WTC11 (cell line): Measurements from ENCODE around the gene POLR2L.

ENCODE experiments used
- ATF1 ChIP-seq: sonication (generic); formaldehyde crosslinking; IDR thresholded peaks from 2 replicates; pipeline ENCODE4 v1.8.1; 2023; ENCODE audit warnings: mild to moderate bottlenecking, moderate library complexity, missing genetic modification reagents
- FOXK1 ChIP-seq: sonication (generic); formaldehyde crosslinking; IDR thresholded peaks from 2 replicates; pipeline ENCODE4 v1.8.0; 2022; ENCODE audit warnings: mild to moderate bottlenecking, moderate library complexity, missing genetic modification reagents
- GABPB1 ChIP-seq: sonication (generic); formaldehyde crosslinking; IDR thresholded peaks from 2 replicates; pipeline ENCODE4 v1.8.1; 2023; ENCODE audit warnings: mild to moderate bottlenecking, missing genetic modification reagents
- JUN ChIP-seq: sonication (generic); formaldehyde crosslinking; IDR thresholded peaks from 2 replicates; pipeline ENCODE4 v1.8.0; 2023; ENCODE audit warnings: mild to moderate bottlenecking, missing genetic modification reagents
- SMAD4 ChIP-seq: sonication (generic); formaldehyde crosslinking; IDR thresholded peaks from 2 replicates; pipeline ENCODE4 v1.8.0; 2022; ENCODE audit warnings: mild to moderate bottlenecking, missing genetic modification reagents
- SP1 ChIP-seq: sonication (generic); formaldehyde crosslinking; conservative IDR thresholded peaks from 2 replicates; pipeline ENCODE4 v1.8.1; 2022; ENCODE audit warnings: missing genetic modification reagents
- ZNF263 ChIP-seq: sonication (generic); formaldehyde crosslinking; IDR thresholded peaks from 2 replicates; pipeline ENCODE4 v1.8.1; 2022; ENCODE audit warnings: low read depth, mild to moderate bottlenecking, moderate library complexity, missing genetic modification reagents
- TF ChIP-seq, protein P1 (sequence below): sonication (generic); formaldehyde crosslinking; conservative IDR thresholded peaks from 2 replicates; pipeline ENCODE4 v1.8.1; 2022; ENCODE audit warnings: mild to moderate bottlenecking, missing genetic modification reagents
- TF ChIP-seq, protein P2 (sequence below): sonication (generic); formaldehyde crosslinking; IDR thresholded peaks from 2 replicates; pipeline ENCODE4 v1.8.1; 2023; ENCODE audit warnings: mild to moderate bottlenecking, missing genetic modification reagents, moderate library complexity
- TF ChIP-seq, protein P3 (sequence below): fragments of 200-600 bp; IDR thresholded peaks from 2 replicates; pipeline ENCODE4 v1.8.0; 2022; ENCODE audit warnings: antibody characterized with exemption
- TF ChIP-seq, protein P4 (sequence below): sonication (generic); formaldehyde crosslinking; IDR thresholded peaks from 2 replicates; pipeline ENCODE4 v1.8.1; 2022; ENCODE audit warnings: low read depth, mild to moderate bottlenecking, moderate library complexity, missing genetic modification reagents, borderline replicate concordance
- TF ChIP-seq, protein P5 (sequence below): sonication (generic); formaldehyde crosslinking; IDR thresholded peaks from 2 replicates; pipeline ENCODE4 v1.8.0; 2022; ENCODE audit warnings: mild to moderate bottlenecking, missing genetic modification reagents
- TF ChIP-seq, protein P6 (sequence below): sonication (generic); formaldehyde crosslinking; IDR thresholded peaks from 2 replicates; pipeline ENCODE4 v1.8.1; 2022; ENCODE audit warnings: low read depth, missing genetic modification reagents, borderline replicate concordance
- TF ChIP-seq, protein P7 (sequence below): sonication (generic); formaldehyde crosslinking; IDR thresholded peaks from 2 replicates; pipeline ENCODE4 v1.8.1; 2022; ENCODE audit warnings: mild to moderate bottlenecking, moderate library complexity, missing genetic modification reagents

DNA sequence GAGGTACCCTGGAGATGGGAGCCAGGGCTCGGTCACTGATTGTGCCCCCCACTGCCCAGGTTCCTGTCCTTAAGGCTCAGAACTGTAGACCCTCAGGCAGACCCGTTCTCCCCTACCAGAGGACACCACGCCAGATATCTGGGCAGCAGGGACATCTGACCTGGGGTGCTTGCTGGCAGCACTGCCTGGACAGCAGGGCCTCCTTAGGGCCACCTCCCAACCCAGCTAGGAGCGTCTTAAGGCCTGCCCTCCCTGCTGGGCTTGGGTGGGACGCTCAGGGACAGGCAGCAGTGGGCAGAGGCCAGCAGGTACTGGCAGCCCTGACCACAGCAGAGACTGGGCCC is 3.1 kb downstream of the POLR2L start:
- TF ChIP-seq, protein P1, sequence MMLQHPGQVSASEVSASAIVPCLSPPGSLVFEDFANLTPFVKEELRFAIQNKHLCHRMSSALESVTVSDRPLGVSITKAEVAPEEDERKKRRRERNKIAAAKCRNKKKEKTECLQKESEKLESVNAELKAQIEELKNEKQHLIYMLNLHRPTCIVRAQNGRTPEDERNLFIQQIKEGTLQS (CRISPR knock-in tag), result no peak
- TF ChIP-seq, protein P2, sequence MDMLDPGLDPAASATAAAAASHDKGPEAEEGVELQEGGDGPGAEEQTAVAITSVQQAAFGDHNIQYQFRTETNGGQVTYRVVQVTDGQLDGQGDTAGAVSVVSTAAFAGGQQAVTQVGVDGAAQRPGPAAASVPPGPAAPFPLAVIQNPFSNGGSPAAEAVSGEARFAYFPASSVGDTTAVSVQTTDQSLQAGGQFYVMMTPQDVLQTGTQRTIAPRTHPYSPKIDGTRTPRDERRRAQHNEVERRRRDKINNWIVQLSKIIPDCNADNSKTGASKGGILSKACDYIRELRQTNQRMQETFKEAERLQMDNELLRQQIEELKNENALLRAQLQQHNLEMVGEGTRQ, result no peak
- TF ChIP-seq, protein P3, sequence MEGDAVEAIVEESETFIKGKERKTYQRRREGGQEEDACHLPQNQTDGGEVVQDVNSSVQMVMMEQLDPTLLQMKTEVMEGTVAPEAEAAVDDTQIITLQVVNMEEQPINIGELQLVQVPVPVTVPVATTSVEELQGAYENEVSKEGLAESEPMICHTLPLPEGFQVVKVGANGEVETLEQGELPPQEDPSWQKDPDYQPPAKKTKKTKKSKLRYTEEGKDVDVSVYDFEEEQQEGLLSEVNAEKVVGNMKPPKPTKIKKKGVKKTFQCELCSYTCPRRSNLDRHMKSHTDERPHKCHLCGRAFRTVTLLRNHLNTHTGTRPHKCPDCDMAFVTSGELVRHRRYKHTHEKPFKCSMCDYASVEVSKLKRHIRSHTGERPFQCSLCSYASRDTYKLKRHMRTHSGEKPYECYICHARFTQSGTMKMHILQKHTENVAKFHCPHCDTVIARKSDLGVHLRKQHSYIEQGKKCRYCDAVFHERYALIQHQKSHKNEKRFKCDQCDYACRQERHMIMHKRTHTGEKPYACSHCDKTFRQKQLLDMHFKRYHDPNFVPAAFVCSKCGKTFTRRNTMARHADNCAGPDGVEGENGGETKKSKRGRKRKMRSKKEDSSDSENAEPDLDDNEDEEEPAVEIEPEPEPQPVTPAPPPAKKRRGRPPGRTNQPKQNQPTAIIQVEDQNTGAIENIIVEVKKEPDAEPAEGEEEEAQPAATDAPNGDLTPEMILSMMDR, result no peak
- TF ChIP-seq ZNF263 (CRISPR knock-in tag) (no peak), GABPB1 (CRISPR knock-in tag) (no peak), FOXK1 (CRISPR knock-in tag) (no peak), ATF1 (CRISPR knock-in tag) (no peak), SP1 (CRISPR knock-in tag) (no peak), SMAD4 (CRISPR knock-in tag) (no peak), JUN (CRISPR knock-in tag) (no peak)
- TF ChIP-seq, protein P4, sequence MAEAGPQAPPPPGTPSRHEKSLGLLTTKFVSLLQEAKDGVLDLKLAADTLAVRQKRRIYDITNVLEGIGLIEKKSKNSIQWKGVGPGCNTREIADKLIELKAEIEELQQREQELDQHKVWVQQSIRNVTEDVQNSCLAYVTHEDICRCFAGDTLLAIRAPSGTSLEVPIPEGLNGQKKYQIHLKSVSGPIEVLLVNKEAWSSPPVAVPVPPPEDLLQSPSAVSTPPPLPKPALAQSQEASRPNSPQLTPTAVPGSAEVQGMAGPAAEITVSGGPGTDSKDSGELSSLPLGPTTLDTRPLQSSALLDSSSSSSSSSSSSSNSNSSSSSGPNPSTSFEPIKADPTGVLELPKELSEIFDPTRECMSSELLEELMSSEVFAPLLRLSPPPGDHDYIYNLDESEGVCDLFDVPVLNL, result no peak
- TF ChIP-seq, protein P5, sequence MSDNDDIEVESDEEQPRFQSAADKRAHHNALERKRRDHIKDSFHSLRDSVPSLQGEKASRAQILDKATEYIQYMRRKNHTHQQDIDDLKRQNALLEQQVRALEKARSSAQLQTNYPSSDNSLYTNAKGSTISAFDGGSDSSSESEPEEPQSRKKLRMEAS (CRISPR knock-in tag), result no peak
- TF ChIP-seq, protein P6, sequence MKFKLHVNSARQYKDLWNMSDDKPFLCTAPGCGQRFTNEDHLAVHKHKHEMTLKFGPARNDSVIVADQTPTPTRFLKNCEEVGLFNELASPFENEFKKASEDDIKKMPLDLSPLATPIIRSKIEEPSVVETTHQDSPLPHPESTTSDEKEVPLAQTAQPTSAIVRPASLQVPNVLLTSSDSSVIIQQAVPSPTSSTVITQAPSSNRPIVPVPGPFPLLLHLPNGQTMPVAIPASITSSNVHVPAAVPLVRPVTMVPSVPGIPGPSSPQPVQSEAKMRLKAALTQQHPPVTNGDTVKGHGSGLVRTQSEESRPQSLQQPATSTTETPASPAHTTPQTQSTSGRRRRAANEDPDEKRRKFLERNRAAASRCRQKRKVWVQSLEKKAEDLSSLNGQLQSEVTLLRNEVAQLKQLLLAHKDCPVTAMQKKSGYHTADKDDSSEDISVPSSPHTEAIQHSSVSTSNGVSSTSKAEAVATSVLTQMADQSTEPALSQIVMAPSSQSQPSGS (CRISPR knock-in tag), result no peak
- TF ChIP-seq, protein P7, sequence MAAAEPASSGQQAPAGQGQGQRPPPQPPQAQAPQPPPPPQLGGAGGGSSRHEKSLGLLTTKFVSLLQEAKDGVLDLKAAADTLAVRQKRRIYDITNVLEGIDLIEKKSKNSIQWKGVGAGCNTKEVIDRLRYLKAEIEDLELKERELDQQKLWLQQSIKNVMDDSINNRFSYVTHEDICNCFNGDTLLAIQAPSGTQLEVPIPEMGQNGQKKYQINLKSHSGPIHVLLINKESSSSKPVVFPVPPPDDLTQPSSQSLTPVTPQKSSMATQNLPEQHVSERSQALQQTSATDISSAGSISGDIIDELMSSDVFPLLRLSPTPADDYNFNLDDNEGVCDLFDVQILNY, result no peak
